ENCODE results near the gene APPL2. TPM values are rescaled to one million over a fixed set of nuclear protein-coding genes. Genes with fewer than 3 reads are reported as not detected.

Gene APPL2
- total RNA-seq, 1 experiment from 2014 or later = 26.7 TPM

DNA sequence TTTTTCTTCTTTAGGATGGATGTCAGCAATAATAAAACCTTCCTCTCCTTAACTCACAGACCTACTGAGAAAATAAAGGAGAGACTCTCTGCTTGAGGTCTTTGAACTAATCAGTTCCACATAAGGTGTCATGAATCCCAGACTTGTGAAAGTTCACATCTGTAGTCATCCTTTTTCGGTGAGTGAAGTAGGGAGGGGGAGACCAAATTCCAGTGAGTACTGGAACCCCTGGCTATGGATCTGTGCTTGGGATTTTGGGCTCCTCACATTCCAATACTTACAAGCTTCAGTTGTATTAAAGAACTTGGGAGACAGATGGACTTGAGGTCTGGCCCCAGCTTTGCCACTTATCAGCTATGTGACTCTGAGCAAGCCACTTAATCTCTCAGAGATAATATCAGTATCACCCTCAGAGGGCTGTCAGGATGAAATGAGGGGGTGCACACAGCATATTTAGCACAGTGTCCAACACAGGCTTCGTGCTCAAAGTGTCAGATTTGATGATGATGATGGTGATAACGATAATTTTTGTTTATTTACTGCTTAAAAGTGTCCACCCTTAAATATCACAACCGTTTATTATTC lies 34.8 kb upstream of the APPL2 start:
- H3K9me3 ChIP-seq (ENCODE audit: low read depth, low read length, poor library complexity, severe bottlenecking) = no peaks in the 10 kb centered on the region
- CTCF ChIA-PET = no interaction called here

DNA sequence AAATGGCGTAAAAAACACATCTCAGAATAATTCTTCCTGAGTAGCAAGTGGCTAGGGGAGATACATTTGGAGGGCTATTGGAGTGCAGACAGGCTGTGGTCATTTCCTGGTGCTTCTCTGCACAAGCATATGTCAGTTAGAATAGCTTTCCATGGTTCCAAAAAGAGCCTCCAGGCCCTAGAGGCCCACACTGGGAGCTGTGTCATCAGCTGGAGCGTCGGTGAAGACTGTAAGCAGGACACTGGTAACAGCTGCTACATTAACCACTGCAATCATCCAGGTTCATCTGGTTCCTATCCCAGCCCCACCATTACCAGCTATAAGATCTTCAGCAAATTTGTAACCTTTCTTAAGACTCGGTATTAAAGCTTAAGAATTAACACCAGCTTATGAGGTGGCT lies 31.7 kb upstream of the APPL2 start:
- intact Hi-C loops (cut with micrococcal nuclease; ENCODE audit: unreplicated experiment) = no loop called here
- POLR2A ChIA-PET (ENCODE audit: low non-redundant PET) = no interaction called here

More for the DNA sequence above, 34.8 kb upstream of the APPL2 start:
- intact Hi-C loops (cut with micrococcal nuclease; ENCODE audit: unreplicated experiment) = no loop called here
- POLR2A ChIA-PET (ENCODE audit: low non-redundant PET) = no interaction called here
- TF ChIP-seq EZH2 (IDR thresholded peaks at IDR 0.05; ENCODE audit: borderline replicate concordance, low read depth, low read length, poor library complexity, severe bottlenecking) = no peak
- TF ChIP-seq, protein P1, sequence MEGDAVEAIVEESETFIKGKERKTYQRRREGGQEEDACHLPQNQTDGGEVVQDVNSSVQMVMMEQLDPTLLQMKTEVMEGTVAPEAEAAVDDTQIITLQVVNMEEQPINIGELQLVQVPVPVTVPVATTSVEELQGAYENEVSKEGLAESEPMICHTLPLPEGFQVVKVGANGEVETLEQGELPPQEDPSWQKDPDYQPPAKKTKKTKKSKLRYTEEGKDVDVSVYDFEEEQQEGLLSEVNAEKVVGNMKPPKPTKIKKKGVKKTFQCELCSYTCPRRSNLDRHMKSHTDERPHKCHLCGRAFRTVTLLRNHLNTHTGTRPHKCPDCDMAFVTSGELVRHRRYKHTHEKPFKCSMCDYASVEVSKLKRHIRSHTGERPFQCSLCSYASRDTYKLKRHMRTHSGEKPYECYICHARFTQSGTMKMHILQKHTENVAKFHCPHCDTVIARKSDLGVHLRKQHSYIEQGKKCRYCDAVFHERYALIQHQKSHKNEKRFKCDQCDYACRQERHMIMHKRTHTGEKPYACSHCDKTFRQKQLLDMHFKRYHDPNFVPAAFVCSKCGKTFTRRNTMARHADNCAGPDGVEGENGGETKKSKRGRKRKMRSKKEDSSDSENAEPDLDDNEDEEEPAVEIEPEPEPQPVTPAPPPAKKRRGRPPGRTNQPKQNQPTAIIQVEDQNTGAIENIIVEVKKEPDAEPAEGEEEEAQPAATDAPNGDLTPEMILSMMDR (conservative IDR thresholded peaks at IDR 0.05; ENCODE audit: low read depth, low read length) = no peak
- no peaks in the 10 kb centered on the region for H3K27me3 ChIP-seq (replicated peaks; ENCODE audit: insufficient read depth, low read depth, low read length, poor library complexity)
- H3K4me3 ChIP-seq (ENCODE audit: low read depth, low read length, poor library complexity, severe bottlenecking) = no peak overlapping the region
- BruUV-seq (replicated peaks) = no TSS peak
- no peak for DNase-seq (ENCODE audit: low spot score)
- no peaks in the 10 kb centered on the region for H3K36me3 ChIP-seq (ENCODE audit: insufficient read depth, low read length, poor library complexity, severe bottlenecking)
- no peak overlapping the region for H3K27ac ChIP-seq (ENCODE audit: low read depth, low read length, poor library complexity, severe bottlenecking)
- no peaks in the 10 kb centered on the region for H3K4me1 ChIP-seq (ENCODE audit: insufficient read depth, low read length, poor library complexity, severe bottlenecking)

DNA sequence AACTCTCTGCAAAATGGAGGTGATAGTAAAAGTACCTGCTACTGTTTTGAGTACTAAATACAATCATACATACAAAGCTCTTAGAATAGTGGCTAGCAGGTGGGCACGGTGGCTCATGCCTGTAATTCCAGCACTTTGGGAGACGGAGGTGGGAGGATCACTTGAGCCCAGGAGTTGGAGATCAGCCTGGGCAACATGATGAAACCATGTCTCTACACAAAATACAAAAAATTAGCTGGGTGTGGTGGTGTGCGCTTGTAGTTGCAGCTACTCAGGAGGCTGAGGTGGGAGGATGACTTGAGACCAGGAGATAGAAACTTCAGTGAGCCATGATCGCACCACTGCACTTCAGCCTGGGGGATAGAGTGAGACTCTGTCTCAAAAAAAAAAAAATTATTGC lies 28.8 kb upstream of the APPL2 start:
- H3K4me3 ChIP-seq (ENCODE audit: low read depth, low read length, poor library complexity, severe bottlenecking) = no peak overlapping the region
- no peak overlapping the region for H3K27ac ChIP-seq (ENCODE audit: low read depth, low read length, poor library complexity, severe bottlenecking)
- ChIA-PET CTCF (no interaction called here), POLR2A (ENCODE audit: low non-redundant PET) (no interaction called here)
- H3K36me3 ChIP-seq (ENCODE audit: insufficient read depth, low read length, poor library complexity, severe bottlenecking) = no peaks in the 10 kb centered on the region
- H3K9me3 ChIP-seq (ENCODE audit: low read depth, low read length, poor library complexity, severe bottlenecking) = no peaks in the 10 kb centered on the region
- no peaks in the 10 kb centered on the region for H3K4me1 ChIP-seq (ENCODE audit: insufficient read depth, low read length, poor library complexity, severe bottlenecking)
- BruUV-seq (replicated peaks) = no TSS peak
- no peaks in the 10 kb centered on the region for H3K27me3 ChIP-seq (replicated peaks; ENCODE audit: insufficient read depth, low read depth, low read length, poor library complexity)
- intact Hi-C loops (cut with micrococcal nuclease; ENCODE audit: unreplicated experiment) = no loop called here
- TF ChIP-seq, protein P1 (conservative IDR thresholded peaks at IDR 0.05; ENCODE audit: low read depth, low read length) = no peak
- no peak for TF ChIP-seq EZH2 (IDR thresholded peaks at IDR 0.05; ENCODE audit: borderline replicate concordance, low read depth, low read length, poor library complexity, severe bottlenecking)
- no peak for DNase-seq (ENCODE audit: low spot score)

More for the DNA sequence above, 31.7 kb upstream of the APPL2 start:
- TF ChIP-seq, protein P1 (conservative IDR thresholded peaks at IDR 0.05; ENCODE audit: low read depth, low read length) = no peak
- TF ChIP-seq EZH2 (IDR thresholded peaks at IDR 0.05; ENCODE audit: borderline replicate concordance, low read depth, low read length, poor library complexity, severe bottlenecking) = no peak
- Histone ChIP-seq H3K36me3 (ENCODE audit: insufficient read depth, low read length, poor library complexity, severe bottlenecking) (no peaks in the 10 kb centered on the region), H3K4me3 (ENCODE audit: low read depth, low read length, poor library complexity, severe bottlenecking) (no peak overlapping the region), H3K27me3 (replicated peaks; ENCODE audit: insufficient read depth, low read depth, low read length, poor library complexity) (no peaks in the 10 kb centered on the region), H3K4me1 (ENCODE audit: insufficient read depth, low read length, poor library complexity, severe bottlenecking) (no peaks in the 10 kb centered on the region), H3K9me3 (ENCODE audit: low read depth, low read length, poor library complexity, severe bottlenecking) (no peaks in the 10 kb centered on the region), H3K27ac (ENCODE audit: low read depth, low read length, poor library complexity, severe bottlenecking) (no peak overlapping the region)
- BruUV-seq (replicated peaks) = no TSS peak
- DNase-seq (ENCODE audit: low spot score) = no peak
- CTCF ChIA-PET = no interaction called here

Measured in A673 (cell line).